ENCODE data around the gene MGAT3. TPM values are rescaled to one million over a fixed set of nuclear protein-coding genes. Genes with fewer than 3 reads are reported as not detected.

Gene MGAT3
- total RNA-seq, 2 donors from 2014 or later: 8.9 to 19.1 TPM

GRCh38 chr22:39426380-39427043, 30.3 kb upstream of the MGAT3 start:
- TF ChIP-seq CTCF (IDR thresholded peaks at IDR 0.05): no peak
- Histone ChIP-seq H3K36me3 (no peaks in the 10 kb centered on the region), H3K27ac (no peak overlapping the region), H3K9ac (ENCODE audit: low read depth in 2 of 2, low read length in 2 of 2) (no peak overlapping the region), H3K4me1 (no peaks in the 10 kb centered on the region), H3K4me3 (no peak overlapping the region), H3K9me3 (no peaks in the 10 kb centered on the region), H3K27me3 (no peaks in the 10 kb centered on the region)
- intact Hi-C loops (cut with DNase I): no loop called here
- no peak for DNase-seq

- no peak for DNase-seq
- TF ChIP-seq CTCF (IDR thresholded peaks at IDR 0.05): no peak
- Histone ChIP-seq H3K4me3 (no peak overlapping the region), H3K36me3 (no peaks in the 10 kb centered on the region), H3K9ac (ENCODE audit: low read depth in 2 of 2, low read length in 2 of 2) (peak overlapping the region in 1 of 2 donors; percentile 8), H3K4me1 (no peaks in the 10 kb centered on the region), H3K27me3 (no peaks in the 10 kb centered on the region), H3K9me3 (no peaks in the 10 kb centered on the region), H3K27ac (no peak overlapping the region)
- intact Hi-C loops (cut with DNase I): no loop called here
Observed at GRCh38 chr22:39427751-39428596, 28.8 kb upstream of the MGAT3 start.

- TF ChIP-seq CTCF (IDR thresholded peaks at IDR 0.05): no peak
- Histone ChIP-seq H3K27ac (no peak overlapping the region), H3K36me3 (no peaks in the 10 kb centered on the region), H3K4me1 (no peaks in the 10 kb centered on the region), H3K27me3 (no peaks in the 10 kb centered on the region), H3K4me3 (no peak overlapping the region), H3K9ac (ENCODE audit: low read depth in 2 of 2, low read length in 2 of 2) (peak overlapping the region; percentile 5 to 8), H3K9me3 (no peaks in the 10 kb centered on the region)
- intact Hi-C loops (cut with DNase I): no loop called here
- no peak for DNase-seq
Observed at GRCh38 chr22:39428597-39429071, 28.2 kb upstream of the MGAT3 start.

GRCh38 chr22:39429186-39429585, 27.6 kb upstream of the MGAT3 start:
- intact Hi-C loops (cut with DNase I): no loop called here
- H3K27ac ChIP-seq: no peak overlapping the region
- no peak for TF ChIP-seq CTCF (IDR thresholded peaks at IDR 0.05)
- no peak for DNase-seq
- H3K4me1 ChIP-seq: no peaks in the 10 kb centered on the region
- H3K9ac ChIP-seq (ENCODE audit: low read depth in 2 of 2, low read length in 2 of 2): peak overlapping the region in 1 of 2 donors; percentile 5
- no peaks in the 10 kb centered on the region for H3K27me3 ChIP-seq
- H3K4me3 ChIP-seq: no peak overlapping the region
- no peaks in the 10 kb centered on the region for H3K36me3 ChIP-seq
- H3K9me3 ChIP-seq: no peaks in the 10 kb centered on the region

- no peak overlapping the region for H3K4me3 ChIP-seq
- intact Hi-C loops (cut with DNase I): no loop called here
- no peak for TF ChIP-seq CTCF (IDR thresholded peaks at IDR 0.05)
- DNase-seq: no peak
- no peak overlapping the region for H3K27ac ChIP-seq
- H3K9me3 ChIP-seq: no peaks in the 10 kb centered on the region
- no peaks in the 10 kb centered on the region for H3K27me3 ChIP-seq
- H3K4me1 ChIP-seq: no peaks in the 10 kb centered on the region
- no peaks in the 10 kb centered on the region for H3K36me3 ChIP-seq
- no peak overlapping the region for H3K9ac ChIP-seq (ENCODE audit: low read depth in 2 of 2, low read length in 2 of 2)
Observed at GRCh38 chr22:39429916-39430575, 26.8 kb upstream of the MGAT3 start.

All from colonic mucosa (tissue), 4 donors.